ENCODE measurements around the gene CYP24A1.
A peak's percentile ranks its signal among the peaks of the same experiment; 100 is the strongest.

Gene CYP24A1

DNA sequence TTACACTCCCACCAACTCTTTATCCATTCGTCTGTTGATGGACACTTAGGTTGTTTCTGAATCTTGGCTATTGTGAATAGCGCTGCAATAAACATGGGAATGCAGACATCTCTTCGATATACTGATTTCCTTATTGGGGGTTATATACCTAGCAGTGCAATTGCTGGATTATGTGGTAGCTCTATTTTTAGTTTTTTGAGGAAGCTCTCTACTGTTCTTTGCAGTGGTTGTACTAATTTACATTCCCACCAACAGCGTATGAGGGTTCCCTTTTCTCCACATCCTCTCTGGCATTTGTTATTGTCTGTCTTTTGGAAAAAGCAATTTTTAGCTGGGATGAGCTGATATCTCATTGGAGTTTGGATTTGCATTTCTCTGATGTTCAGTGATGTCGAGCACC, 29.5 kb upstream of the CYP24A1 start:
- DNase-seq (ENCODE audit: low read depth in 2 of 3, low spot score in 1 of 3) = no peak

DNA sequence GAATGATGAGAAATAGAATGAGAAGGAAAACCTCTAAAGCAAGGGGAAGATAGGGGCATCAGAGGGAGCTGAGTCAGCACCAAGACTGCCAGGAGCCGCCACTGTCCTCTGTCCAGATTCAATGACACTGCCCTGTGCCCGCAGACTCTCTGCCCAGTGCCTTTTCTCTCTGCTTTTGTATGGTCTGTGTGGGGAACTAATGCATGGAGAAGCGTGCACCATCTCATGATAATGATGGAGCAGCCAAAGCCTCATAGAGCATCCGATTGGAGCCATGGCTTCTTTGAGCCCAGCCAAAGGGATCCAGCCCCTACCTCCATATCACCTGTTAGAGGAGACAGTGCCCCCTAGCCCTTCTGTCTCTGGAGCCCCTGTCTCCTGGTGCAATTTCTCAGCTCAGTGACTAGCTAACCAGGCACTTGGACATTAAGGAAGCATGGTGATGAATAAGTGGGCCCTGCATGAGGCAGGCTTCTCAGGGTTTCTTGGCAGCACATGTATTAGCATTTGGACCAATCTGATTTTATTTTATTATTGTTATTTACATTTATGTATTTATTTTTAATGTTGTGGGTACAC, 27.6 kb upstream of the CYP24A1 start:
- DNase-seq (ENCODE audit: low read depth in 2 of 3, low spot score in 1 of 3) = no peak

DNA sequence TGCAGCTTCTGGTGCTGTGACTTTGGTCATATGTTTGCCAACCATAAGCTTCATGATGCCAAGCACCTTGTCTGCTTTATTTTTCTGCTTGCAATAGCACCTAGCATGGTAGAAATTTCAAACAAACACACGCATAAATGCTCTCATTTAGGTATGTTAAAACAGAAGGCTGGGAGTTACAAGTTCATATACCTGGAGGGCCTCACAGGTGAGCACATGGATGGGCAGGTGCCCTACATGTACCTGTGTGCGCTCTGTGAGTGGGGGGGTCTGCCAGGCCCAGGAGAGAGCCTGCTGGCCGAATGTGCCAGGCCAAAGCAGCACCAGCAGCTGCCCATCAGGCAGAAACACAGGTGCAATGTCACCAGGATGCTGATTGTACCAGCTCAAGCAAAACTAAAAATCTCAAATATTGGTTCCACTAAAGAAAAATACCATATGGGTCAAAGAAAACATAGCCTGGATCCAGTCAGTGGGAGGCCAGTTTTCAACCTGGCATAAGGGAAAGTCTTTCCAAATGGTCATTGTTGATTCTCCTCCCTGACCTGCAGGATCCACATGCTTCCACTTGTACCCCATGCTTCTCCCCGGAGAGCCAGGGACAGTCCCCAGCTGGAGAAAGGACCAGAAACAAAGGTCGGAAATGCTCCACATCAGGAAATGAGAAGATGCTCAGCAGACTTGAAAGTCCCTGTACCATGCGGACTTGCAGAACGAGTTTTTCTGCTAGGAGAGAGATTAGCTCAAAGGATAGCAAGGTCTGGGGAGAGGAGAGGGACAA, 26.9 kb upstream of the CYP24A1 start:
- no peak for DNase-seq (ENCODE audit: low read depth in 2 of 3, low spot score in 1 of 3)

DNA sequence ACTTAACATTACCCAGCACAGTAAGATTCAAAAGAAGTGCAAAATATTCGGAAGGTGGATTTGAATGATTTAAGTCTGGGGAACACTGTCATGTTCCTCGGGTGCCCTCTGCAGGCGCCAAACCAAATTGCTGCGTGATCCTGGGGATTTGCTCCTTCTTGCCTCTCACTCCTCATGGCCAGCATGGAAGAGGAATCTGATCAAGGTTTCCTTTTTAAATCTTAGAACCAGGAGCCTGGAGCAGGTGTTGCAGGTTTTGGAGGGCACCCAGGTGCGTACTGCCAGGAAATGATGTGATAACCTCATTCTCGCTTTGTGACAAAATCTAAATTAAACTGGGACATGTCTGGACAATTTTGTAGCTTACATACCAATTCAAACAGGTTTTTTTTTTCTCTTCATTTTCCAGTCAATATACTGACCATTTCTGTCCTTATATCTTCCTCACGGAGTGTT, 26.0 kb upstream of the CYP24A1 start:
- DNase-seq (ENCODE audit: low read depth in 2 of 3, low spot score in 1 of 3) = peak; percentile 46 to 76 (median 52)

DNA sequence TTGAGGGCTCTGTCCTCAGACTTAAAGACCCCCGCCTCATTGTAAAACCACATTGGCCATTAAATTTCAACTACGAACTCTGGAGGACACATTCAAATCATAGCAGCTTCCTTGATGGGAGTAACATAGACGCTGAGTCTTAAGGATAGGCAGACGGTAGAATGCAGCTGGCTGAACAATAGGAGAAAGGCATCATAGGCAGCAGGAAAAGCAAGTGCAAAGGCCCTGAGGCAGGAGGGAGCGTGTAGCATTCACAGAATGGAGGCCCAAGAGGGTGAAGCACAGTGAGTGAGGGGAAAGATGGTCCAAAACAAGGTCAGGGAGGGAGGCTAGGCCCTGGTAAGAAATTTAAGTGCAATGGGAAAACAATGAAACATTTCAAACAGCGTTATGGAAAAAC, 25.5 kb upstream of the CYP24A1 start:
- no peak for DNase-seq (ENCODE audit: low read depth in 2 of 3, low spot score in 1 of 3)

DNA sequence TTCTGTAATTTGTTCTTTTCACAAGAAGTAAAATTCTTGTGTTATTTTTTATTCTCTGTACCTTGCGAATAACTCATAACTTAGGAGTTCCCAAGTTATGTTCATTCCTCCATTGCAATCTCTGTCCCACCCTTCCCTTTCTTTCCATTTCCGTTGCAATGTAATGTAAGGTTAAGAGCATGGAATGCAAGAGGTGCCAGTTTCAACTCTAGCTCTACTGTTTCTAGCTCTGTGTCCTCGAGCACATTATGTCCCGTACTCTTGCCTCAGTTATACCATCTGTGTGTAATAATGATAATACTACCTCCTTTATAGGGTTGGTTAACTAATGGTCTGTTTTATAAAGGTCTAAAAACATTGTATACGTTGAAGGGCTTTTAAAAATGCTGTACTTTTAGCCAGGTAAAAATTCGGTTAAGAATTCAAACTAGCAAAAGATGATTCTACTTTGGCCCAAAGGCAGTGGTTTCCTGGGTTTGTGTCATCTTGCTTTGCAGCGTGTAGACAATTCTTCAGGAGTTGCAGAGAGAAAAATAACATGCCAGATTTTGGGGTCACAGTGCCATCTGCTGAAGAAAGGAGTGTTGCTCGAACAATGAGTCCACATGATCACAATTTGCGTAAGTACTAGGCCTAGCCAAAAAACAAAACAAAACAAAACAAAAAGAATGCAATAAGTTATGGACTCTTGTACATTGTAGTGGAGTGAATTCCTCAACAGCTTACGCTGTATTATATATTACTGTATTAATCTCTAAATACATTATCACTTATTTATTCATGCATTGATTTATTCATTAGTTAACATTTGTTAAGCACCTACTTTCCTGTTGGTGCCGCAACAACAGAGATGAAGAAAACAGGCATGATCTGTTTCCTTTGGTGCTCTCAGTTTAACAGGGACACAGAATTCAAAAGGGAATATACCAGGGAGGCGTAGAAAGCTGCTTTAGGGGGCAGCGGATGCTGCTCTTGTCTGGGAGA, 24.1 kb upstream of the CYP24A1 start:
- no peak for DNase-seq (ENCODE audit: low read depth in 2 of 3, low spot score in 1 of 3)

DNA sequence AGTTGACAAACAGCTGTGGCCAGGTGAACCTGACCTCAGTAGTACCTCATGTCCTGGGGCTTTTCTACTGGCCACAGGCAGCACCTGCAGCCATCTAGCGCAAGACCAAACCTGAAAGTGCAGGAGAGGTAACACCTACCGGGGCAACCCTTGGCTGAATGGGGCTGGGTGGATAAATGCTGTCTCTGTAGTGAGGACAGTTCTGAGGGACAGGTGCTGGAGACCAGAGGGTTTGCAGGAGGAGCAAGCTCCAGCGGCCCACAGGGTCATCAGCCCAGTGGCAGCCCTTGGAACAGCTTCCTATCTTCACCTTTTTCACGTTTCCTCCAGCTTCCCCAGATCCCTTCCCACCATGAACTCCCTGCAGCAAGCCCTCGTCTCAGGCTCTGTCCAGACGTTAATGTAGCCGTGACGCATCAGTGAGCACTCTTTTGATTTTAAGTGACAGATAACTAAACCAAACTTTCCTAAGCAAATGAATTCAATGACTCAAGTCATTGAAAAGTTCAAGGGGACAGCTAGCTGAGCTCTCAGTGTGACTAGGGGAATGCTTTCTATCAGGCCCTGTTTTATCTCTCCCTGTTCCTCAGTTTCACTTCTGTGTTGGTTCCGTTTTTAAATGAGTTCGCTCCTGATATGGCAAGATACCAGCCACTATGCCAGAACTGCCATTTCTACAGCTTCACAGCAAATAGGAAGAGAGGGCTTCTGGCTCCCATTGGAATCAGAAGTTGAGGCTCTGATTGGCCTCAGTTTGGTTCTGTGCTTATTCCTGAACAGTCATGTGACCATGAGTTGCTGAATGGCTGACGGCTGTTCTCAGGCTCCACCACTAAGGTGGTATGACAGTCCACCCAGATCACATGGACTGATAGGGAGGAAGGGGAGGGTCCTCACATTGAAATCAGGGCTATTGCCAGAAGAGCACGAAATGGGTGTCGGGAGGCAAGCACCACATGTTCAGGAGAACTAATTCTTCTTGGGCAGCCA, 22.0 kb upstream of the CYP24A1 start:
- no peak for DNase-seq (ENCODE audit: low read depth in 2 of 3, low spot score in 1 of 3)

DNA sequence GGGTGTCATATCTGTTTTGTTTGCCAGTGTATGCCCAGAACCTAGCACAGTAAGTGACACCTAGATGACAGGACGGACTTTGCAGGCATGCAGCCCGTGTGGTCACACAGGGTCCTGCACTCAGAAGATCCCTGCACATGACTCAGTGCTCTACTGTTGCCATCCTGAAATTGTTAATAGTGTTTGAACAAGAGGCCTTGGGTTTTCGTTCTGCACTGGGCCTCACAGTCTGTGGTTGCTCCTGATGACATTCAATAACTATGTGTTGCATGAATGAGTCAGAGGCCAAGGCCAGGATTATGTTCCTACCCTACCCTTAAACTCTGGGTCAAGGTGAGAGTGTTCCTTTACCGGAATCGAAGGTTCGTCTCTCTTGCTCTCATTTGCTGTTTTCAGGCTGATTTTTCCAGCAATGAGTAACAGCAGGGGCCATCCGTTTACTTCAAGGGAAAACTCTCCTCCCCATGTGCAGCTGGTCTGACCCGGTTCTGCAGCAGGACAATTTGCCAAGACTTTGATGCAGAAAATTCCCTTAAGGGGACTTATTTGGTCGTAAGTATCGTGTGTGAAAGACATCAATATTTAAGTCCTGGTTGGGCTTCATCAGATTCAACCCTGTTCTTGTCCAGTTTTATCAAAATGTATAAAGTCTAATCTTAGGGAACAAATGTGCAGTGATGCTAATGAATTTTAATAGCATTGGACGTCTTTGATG, 21.1 kb upstream of the CYP24A1 start:
- DNase-seq (ENCODE audit: low read depth in 2 of 3, low spot score in 1 of 3) = no peak

DNA sequence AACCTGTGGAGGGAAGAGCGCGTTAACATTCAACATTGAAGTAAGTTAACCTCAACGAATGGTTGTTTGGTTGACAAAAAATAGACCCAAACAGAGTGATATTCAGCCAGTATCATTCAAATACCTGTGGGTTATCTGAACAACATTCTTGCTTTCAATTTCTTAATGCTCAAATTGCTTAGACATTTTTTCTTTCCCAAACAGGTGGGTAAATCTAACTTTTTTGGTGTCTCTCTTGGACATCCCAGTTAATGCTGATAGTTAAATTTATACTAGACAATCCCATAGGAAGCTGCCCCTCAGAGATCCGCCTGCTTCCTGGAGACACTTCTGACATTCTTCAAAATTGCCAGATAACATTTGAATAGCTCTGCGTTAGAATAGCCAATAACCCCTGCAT, 20.0 kb upstream of the CYP24A1 start:
- DNase-seq (ENCODE audit: low read depth in 2 of 3, low spot score in 1 of 3) = no peak

DNA sequence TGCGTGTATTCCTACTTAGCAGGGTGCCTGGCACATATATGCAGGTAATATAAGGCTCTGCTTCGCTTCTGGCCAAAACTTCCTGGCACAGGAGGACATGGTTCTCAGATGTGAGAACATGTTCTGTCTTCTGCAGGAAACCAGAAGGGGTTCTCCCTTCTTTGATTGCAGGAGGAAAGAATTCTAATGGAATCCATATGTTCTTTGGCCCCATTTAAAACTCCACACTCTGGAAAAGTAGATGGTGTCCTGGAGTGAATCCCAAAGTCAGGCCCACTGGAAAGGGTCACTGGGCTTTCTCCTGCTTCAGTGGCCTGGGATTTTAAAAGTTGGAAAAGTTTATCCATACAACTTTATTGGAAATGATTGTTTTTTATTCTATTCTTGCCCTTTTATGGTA, 16.4 kb upstream of the CYP24A1 start:
- no peak for DNase-seq (ENCODE audit: low read depth in 2 of 3, low spot score in 1 of 3)

DNA sequence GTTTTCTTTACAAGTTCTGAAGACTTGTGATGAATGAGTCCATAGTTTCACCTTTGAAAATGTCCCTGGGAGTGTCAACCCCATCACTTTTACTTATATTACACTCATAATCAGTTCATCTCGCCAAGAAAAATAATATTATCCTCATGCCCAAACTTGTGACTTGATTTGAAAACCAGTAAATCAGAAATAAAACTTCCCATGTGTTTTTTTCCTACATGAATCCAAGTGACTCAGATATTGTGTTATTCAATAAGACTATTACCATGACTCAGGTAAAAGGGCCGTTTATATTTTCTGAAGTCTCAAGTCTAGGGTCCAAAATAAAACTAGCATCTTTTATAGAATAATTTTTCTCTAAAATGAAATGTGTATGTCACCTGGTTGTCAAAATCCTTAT, 15.8 kb upstream of the CYP24A1 start:
- DNase-seq (ENCODE audit: low read depth in 2 of 3, low spot score in 1 of 3) = no peak

DNA sequence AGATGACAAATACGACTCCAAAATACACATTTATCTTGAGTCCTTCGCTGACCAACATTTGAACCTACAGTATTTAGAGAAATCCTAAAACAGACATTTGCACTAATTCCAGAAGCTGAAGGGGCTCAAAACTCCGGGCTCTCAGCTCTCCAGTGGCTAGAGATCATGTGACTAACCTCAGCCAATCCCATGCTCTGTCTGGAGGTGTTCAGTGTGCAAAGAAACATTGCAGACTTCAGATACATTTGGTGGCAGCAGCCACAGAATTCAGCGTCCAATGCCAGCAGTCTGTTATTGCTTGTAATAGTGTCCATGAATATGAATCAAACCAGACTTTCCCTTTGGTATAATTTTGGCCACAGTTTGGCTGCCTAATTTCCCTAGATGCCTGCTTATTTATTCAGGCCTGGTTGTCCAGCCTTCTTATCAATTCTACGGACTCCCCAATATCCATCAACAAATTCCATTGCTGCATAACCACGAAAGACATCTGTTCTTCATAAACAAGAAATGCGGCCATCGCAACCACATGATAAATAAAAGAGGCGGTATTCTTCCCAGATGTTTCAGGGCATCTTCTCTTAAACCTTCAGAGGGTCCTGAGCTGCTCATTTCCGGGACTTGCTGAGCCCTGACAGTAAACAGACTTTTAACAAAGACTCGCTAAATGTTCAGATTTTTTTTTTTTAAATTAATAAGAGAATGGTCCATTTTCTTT, 14.5 kb upstream of the CYP24A1 start:
- DNase-seq (ENCODE audit: low read depth in 2 of 3, low spot score in 1 of 3) = no peak

DNA sequence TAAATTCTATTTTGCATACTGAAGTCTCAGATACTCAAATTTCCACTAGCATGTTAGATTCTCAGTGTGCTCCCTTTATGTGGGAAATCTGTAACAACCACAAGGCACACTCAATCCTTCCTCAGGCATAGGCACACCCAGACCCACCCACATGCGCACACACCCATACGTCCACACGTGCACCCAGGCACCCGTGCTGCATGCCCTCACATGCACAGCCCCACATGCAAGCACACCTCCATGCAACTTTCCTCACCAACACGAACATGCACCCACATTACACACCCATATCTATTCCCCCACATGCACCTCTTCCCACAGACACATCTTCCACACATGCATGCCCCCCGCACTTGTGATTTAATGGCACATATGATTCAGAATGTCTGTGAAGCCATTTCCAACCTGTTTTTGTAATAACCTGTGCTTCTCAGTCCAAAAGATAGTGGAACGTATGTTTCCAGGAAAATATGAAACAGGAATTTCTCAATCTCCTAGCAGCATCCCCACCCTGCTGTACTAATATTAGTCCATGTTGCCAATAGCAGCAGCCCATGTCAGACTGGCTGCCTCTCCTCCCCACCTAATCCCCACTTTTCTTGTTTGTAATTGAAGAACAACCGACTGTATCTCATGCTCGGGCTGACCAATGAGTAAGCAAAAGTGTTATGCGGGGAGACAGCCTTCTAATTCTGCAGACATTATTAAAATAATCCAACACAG, 11.3 kb upstream of the CYP24A1 start:
- no peak for DNase-seq (ENCODE audit: low read depth in 2 of 3, low spot score in 1 of 3)

DNA sequence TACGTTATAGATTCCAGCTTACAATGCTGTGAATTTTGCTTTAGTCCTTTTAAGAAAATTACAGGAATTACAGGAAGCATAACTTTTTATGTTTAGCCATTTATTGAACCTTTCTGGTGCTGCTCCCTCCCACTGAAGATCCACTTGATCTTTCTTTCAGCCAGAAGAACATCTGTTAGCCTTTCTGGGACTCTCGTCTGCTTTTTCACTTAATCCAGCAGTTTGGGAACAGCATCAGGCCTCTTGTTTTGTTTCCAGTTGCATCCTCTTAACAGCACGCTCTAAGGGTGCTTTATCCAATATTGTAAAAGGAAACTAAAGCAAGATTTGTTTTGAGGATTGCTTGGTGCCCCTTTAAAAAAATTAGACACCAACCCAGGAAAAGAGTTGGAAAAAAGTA, 10.3 kb upstream of the CYP24A1 start:
- no peak for DNase-seq (ENCODE audit: low read depth in 2 of 3, low spot score in 1 of 3)

DNA sequence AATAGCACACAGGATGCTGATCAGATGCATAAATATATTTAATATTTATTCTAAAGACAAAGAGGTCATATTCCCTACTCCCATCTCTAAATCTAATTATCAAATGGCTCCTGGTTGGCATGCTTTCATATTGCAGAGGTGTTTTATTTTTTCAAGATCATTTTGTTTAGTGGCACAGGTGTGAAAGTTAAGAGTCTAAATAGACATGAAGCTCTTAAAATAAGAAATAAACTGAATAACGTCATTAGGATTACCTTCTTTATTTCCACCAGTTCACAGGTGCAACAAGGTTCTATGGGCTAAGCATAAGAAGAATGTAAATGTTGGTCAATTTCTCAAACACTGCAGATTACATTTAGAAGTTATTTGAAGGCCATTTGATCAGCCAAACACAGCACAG, 7.1 kb upstream of the CYP24A1 start:
- no peak for DNase-seq (ENCODE audit: low read depth in 2 of 3, low spot score in 1 of 3)

DNA sequence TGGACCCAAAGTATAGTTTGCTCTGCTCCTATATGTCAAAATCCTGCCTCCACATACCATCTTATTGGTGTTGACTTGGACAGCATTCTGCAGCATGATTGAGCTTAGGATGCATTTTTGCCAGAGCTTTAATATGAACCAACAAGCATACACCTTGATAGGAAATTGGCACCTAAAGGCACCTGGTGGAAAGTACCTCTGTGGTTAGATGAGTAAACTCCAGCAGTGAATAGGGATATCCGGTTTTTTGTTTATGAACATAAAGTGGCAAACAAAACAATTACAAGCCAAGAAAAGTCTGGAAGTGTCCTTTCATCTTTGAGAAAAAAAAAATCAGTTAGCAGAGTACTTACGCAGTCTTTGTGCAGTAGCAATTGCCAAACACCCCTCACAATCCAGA, 6.2 kb upstream of the CYP24A1 start:
- no peak for DNase-seq (ENCODE audit: low read depth in 2 of 3, low spot score in 1 of 3)

DNA sequence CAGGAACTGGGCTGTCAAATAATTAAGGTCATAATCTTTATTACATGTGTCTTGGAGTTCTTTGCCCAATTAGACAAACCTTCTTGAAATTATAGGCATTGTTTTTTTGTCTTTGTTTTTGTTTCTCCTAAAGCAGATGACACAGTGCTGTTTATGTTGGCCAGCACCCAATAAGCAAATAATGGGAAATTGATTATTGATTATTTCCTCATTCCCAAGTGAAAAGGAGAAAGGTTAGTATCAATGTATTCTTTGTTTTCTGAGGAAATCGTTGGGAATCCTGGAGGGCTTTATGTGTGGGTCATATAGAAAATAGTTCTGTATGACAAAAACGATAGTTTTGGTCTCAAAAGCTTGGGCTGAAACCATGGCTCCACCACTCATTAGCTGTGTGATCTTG, 4.5 kb upstream of the CYP24A1 start:
- no peak for DNase-seq (ENCODE audit: low read depth in 2 of 3, low spot score in 1 of 3)

DNA sequence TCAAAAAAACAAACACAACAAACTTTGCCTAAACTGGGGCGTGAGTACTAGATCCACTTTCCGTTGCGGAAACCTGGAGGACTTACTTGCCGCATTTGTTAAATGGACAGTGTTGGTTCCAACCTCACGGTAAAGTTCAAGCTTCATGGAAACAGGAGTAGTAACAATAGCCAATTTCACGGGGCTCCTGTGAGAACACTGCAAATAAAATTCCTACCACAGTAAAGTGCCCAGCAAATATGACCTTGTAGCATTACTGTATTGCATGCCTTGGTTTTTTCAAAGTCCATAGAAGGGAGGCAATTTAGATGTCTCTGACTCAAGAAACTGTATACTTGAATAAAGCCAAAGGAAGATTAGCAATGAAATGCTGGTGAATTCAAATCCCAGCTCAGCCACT, 3.6 kb upstream of the CYP24A1 start:
- DNase-seq (ENCODE audit: low read depth in 2 of 3, low spot score in 1 of 3) = no peak

DNA sequence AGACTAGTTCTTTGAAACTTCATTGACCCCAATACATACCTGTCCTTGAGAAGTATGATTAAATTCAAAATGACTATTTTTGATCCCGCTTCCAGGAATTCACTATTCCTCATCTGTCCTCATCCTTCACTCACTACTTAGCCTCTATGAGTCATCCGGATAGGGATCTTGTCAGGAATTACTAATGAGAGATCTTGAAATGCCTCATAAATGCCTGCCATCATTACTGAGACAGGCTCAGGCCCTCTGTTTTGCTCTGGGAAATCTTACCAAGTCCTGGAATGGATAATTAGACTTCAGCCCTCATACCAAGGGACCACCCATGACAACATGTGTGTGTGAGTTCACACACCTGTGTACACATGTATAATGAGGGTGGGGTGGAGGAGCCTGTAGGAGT, 2.8 kb upstream of the CYP24A1 start:
- DNase-seq (ENCODE audit: low read depth in 2 of 3, low spot score in 1 of 3) = no peak

All from stimulated activated CD4-positive, alpha-beta T cell treated with anti-CD3 and anti-CD28 coated beads, Interleukin-12 subunit alpha, Interleukin-12 subunit beta, amount 100 ng/mL, for 48 hours (primary cell).